DND-41 (cell line): ENCODE results near the gene MUC22.

Experiments used
- CTCF ChIP-seq: IDR thresholded peaks from 2 replicates; pipeline ENCODE4 v1.5.1; 2012; ENCODE audit warnings: borderline replicate concordance, low read length, moderate library complexity, mild to moderate bottlenecking; ENCODE audit not compliant: poor library complexity, severe bottlenecking; ENCODE audit errors: extremely low read depth
- EZH2 ChIP-seq: IDR thresholded peaks from 3 replicates; pipeline ENCODE4 v1.6.1; 2012; ENCODE audit warnings: borderline replicate concordance, low read depth, mild to moderate bottlenecking, moderate library complexity, low read length, inconsistent platforms; ENCODE audit not compliant: severe bottlenecking

- TF ChIP-seq CTCF (no peak), EZH2 (no peak)
Measured at GRCh38 chr6:31009731-31010130, 543 bp upstream of the MUC22 start.
